Gastroesophageal sphincter (tissue), 3 donors: ENCODE results near the gene QDPR.

Source experiments
- POLR2AphosphoS5 ChIP-seq: sonication (generic); formaldehyde crosslinking; IDR thresholded peaks from one replicate; pipeline ENCODE4 v1.6.1; 2017; ENCODE audit warnings: antibody characterized with exemption
- TF ChIP-seq, protein P1 (sequence below), 4 experiments: fragments of 200-600 bp in 2 of 4; fragments of 450-650 bp in 2 of 4; sonication (generic) in 1 of 4; IDR thresholded peaks; one replicate each; pipeline ENCODE4 v1.5.1; 2017 to 2019; ENCODE audit warnings: antibody characterized with exemption in 4 of 4, mild to moderate bottlenecking in 2 of 4, moderate library complexity in 2 of 4

- TF ChIP-seq, protein P1, sequence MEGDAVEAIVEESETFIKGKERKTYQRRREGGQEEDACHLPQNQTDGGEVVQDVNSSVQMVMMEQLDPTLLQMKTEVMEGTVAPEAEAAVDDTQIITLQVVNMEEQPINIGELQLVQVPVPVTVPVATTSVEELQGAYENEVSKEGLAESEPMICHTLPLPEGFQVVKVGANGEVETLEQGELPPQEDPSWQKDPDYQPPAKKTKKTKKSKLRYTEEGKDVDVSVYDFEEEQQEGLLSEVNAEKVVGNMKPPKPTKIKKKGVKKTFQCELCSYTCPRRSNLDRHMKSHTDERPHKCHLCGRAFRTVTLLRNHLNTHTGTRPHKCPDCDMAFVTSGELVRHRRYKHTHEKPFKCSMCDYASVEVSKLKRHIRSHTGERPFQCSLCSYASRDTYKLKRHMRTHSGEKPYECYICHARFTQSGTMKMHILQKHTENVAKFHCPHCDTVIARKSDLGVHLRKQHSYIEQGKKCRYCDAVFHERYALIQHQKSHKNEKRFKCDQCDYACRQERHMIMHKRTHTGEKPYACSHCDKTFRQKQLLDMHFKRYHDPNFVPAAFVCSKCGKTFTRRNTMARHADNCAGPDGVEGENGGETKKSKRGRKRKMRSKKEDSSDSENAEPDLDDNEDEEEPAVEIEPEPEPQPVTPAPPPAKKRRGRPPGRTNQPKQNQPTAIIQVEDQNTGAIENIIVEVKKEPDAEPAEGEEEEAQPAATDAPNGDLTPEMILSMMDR (IDR thresholded peaks at IDR 0.05) = no peak
- no peak for TF ChIP-seq POLR2AphosphoS5
Observed at GRCh38 chr4:17515445-17516407, 3.8 kb upstream of the QDPR start.
